Memory B cell (primary cell): ENCODE measurements around the gene SLC2A11.

Experiments
- ATAC-seq: fragments of 150-1000 bp; cut with Tn5 transposase; 2 replicates; pipeline ENCODE4 v1.10.0; 2021; ENCODE audit warnings: low read depth, mild to moderate bottlenecking, moderate library complexity
- DNase-seq, 2 donors: peaks; one replicate each; pipeline ENCODE4 v3.0.0; 2022; ENCODE audit warnings: low spot score in 2 of 2
- H3K27ac Mint-ChIP-seq: one replicate; pipeline ENCODE4 v1.8.0; 2022; ENCODE audit warnings: mild to moderate bottlenecking, moderate library complexity, mixed read lengths
- H3K27me3 Mint-ChIP-seq: one replicate; pipeline ENCODE4 v1.8.0; 2022; ENCODE audit warnings: mixed read lengths
- H3K36me3 Mint-ChIP-seq: one replicate; pipeline ENCODE4 v1.8.0; 2022; ENCODE audit warnings: mild to moderate bottlenecking, mixed read lengths
- H3K4me1 Mint-ChIP-seq: one replicate; pipeline ENCODE4 v1.8.0; 2022; ENCODE audit warnings: mixed read lengths
- H3K4me3 Mint-ChIP-seq: one replicate; pipeline ENCODE4 v1.8.0; 2022; ENCODE audit warnings: mild to moderate bottlenecking, moderate library complexity, mixed read lengths
- H3K9me3 Mint-ChIP-seq: one replicate; pipeline ENCODE4 v1.8.0; 2022; ENCODE audit warnings: mixed read lengths

The SLC2A11 gene

DNA sequence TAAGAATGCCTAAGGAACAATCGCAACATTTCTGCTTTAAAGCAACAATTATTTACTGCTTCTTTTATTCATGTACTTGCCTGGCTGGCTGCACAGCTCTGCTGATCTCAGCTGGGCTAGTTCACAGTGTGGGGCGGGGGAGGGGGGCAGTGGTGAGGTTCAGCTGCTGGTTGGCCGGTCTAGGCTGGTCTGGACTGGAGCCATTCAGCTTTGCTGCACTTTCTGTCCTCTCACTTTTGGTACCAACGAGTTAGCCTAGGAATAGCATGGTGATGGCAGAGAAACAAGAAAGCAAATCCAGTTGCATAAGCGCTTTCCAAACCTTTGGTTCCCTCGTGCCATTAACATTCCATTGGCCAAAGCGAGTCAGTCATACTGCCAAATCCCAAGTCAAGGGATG, 20.5 kb downstream of the SLC2A11 start:
- H3K27me3 Mint-ChIP-seq: no peaks in the 10 kb centered on the region
- peaks cover 37% of the 10 kb centered on the region for H3K36me3 Mint-ChIP-seq
- DNase-seq (no peak), ATAC-seq (no peak)
- peaks cover 8% of the 10 kb centered on the region for H3K4me1 Mint-ChIP-seq
- H3K4me3 Mint-ChIP-seq: no peak overlapping the region
- no peak overlapping the region for H3K27ac Mint-ChIP-seq
- no peaks in the 10 kb centered on the region for H3K9me3 Mint-ChIP-seq

DNA sequence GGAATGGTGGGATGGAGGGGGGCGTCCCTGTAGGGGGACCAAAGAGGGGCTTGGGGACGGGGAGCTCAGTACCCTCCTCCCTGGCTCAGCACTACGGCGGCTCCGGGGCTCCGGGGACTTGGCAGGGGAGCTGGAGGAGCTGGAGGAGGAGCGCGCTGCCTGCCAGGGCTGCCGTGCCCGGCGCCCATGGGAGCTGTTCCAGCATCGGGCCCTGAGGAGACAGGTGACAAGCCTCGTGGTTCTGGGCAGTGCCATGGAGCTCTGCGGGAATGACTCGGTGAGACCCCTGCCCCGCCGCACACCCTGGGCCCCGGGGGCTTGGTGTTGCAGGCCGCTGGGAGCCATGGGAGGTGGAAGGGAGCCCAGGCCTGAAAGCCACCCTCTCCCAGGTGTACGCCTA, 24.7 kb downstream of the SLC2A11 start:
- H3K4me3 Mint-ChIP-seq: no peak overlapping the region
- DNase-seq: no peak
- no peaks in the 10 kb centered on the region for H3K9me3 Mint-ChIP-seq
- no peaks in the 10 kb centered on the region for H3K27me3 Mint-ChIP-seq
- H3K36me3 Mint-ChIP-seq: peaks cover 24% of the 10 kb centered on the region
- ATAC-seq: no peak
- H3K4me1 Mint-ChIP-seq: peaks cover 6% of the 10 kb centered on the region
- no peak overlapping the region for H3K27ac Mint-ChIP-seq

DNA sequence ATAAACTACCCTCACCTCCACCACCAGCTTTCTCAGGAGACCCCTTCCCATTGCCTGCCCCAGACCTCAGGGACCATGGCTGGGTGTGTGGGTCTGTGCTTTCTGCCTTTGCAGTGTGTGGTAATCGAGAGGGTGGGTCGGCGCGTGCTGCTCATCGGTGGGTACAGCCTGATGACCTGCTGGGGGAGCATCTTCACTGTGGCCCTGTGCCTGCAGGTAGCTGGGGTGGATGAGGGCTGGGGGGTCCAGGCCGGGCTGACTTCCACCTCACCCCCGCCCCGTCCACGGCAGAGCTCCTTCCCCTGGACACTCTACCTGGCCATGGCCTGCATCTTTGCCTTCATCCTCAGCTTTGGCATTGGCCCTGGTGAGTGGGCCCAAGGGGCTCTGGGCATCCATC, 26.0 kb downstream of the SLC2A11 start:
- H3K27ac Mint-ChIP-seq: no peak overlapping the region
- H3K27me3 Mint-ChIP-seq: no peaks in the 10 kb centered on the region
- peaks cover 20% of the 10 kb centered on the region for H3K36me3 Mint-ChIP-seq
- no peaks in the 10 kb centered on the region for H3K9me3 Mint-ChIP-seq
- DNase-seq (no peak), ATAC-seq (no peak)
- no peak overlapping the region for H3K4me3 Mint-ChIP-seq
- peaks cover 6% of the 10 kb centered on the region for H3K4me1 Mint-ChIP-seq

DNA sequence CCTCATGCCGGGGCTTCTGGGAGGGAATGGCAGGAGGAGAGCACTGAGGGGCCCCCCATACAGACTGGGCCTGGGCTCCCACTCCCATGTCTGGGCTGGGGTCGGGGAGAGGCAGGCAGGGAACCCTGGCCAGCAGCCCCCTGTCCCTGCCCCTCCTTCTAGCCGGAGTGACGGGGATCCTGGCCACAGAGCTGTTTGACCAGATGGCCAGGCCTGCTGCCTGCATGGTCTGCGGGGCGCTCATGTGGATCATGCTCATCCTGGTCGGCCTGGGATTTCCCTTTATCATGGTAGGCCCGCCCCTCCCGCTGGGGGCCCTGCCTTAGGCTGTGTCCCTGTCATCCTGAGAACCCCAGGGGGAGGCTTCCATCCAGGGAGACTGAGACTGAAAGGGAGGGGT, 26.5 kb downstream of the SLC2A11 start:
- Mint-ChIP-seq H3K9me3 (no peaks in the 10 kb centered on the region), H3K4me3 (no peak overlapping the region), H3K27ac (no peak overlapping the region), H3K27me3 (no peaks in the 10 kb centered on the region), H3K4me1 (peaks cover 6% of the 10 kb centered on the region), H3K36me3 (peaks cover 19% of the 10 kb centered on the region)
- DNase-seq (no peak), ATAC-seq (no peak)

DNA sequence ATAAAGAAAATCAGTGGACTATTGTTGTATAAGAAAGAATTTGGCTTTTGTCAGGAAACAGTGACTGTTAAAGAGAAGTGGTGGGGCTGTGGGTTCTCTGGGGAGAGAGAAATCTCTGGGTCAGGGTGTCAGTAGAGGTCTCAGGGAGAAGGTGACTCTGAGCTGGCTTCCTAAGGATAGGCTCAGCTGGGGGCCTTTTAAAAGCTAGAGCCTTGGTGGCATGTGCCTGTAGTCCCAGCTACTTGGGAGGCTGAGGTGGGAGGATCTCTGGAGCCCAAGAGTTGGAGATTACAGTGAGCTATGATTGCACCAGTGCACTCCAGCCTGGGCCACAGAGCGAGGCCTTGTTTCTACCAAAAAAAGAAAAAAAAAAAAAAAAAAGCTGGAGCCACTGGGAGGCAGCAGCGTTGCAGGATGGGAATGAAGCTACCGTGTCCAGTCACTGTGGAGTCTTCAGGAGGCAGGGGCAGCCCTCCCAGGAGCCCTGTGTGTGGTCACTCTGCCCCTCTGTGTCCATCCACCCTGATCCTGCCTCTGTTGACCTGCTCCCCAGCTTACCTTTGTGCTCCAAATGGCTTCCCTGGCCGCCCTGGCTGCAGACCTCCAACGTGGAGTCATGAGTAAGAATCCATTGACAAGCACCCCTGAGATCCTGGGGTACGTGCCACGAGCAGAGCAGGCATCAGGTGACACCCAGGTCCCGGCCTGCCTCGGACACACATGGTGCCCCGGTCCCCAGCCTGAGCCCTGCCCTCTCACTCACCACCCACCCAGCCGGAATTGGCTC, 31.1 kb downstream of the SLC2A11 start:
- H3K4me1 Mint-ChIP-seq: peaks cover 10% of the 10 kb centered on the region
- H3K36me3 Mint-ChIP-seq: peaks cover 2% of the 10 kb centered on the region
- no peaks in the 10 kb centered on the region for H3K27me3 Mint-ChIP-seq
- H3K9me3 Mint-ChIP-seq: no peaks in the 10 kb centered on the region
- DNase-seq (no peak), ATAC-seq (no peak)
- no peak overlapping the region for H3K4me3 Mint-ChIP-seq
- H3K27ac Mint-ChIP-seq: no peak overlapping the region

DNA sequence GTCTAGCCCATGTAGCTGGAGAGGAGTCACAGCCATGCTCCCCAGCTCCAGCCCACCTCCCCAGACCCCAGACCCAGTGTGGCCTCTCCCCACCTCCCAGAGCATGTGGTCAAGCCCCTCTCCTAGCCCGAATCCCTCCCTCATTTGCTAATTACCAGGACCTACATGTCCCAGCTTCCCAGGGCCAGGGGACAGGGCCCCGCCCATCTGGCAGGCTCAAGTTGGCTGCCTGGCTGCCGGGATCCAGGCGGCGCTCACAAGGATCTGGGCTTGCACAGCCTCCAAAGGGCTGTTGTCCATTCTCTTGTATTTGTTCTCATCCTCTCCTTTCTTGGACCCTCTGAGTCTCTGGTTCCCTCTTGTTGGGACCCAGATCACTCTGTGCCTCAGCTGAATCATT, 31.9 kb downstream of the SLC2A11 start:
- H3K27me3 Mint-ChIP-seq: no peaks in the 10 kb centered on the region
- no peak overlapping the region for H3K4me3 Mint-ChIP-seq
- H3K9me3 Mint-ChIP-seq: no peaks in the 10 kb centered on the region
- peaks cover 3% of the 10 kb centered on the region for H3K36me3 Mint-ChIP-seq
- H3K4me1 Mint-ChIP-seq: peaks cover 14% of the 10 kb centered on the region
- DNase-seq (no peak), ATAC-seq (no peak)
- H3K27ac Mint-ChIP-seq: no peak overlapping the region

DNA sequence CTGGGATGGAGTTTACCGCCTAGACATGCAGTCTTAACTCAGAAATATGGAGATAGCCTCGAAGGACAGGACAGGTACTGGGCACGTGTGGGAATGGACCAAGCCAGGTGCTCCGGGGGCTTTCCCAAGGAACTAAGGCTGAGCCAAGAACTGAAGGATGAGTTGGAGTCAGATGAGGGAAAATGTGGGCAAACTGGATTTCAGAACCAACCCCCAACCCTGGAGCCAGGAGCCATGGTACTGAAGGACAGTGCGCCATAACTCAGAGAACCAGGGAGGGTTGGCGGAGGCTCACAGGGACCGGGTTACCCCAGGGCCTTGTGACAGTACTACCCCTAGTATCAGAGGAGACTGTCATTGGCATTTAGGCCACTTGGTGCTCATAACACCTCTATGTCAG, 34.1 kb downstream of the SLC2A11 start:
- ATAC-seq (no peak), DNase-seq (no peak)
- H3K27me3 Mint-ChIP-seq: no peaks in the 10 kb centered on the region
- no peak overlapping the region for H3K27ac Mint-ChIP-seq
- no peaks in the 10 kb centered on the region for H3K9me3 Mint-ChIP-seq
- H3K4me1 Mint-ChIP-seq: peaks cover 22% of the 10 kb centered on the region
- peaks cover 4% of the 10 kb centered on the region for H3K36me3 Mint-ChIP-seq
- H3K4me3 Mint-ChIP-seq: no peak overlapping the region

DNA sequence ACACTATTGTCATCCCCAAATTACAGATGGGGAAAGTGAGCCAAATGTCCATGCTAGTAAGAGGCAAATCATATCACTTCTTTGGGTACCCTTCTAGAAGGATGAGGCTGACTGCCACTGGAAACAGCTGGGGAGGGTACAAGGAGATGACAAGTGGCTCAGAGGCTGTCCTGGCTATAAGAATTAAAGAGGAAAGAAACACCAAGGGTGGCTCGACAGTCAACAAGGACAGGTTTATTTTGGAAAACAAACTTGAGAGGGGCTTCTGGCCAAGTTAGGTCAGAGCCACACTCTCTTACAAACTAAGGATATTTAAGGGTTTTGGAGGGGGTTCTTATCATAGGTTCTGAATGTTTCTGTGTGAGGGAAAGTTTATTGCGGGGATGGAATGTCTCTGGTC, 34.5 kb downstream of the SLC2A11 start:
- Mint-ChIP-seq H3K36me3 (peaks cover 7% of the 10 kb centered on the region), H3K27ac (peak overlapping the region; percentile 43), H3K4me3 (peak overlapping the region; percentile 53), H3K27me3 (no peaks in the 10 kb centered on the region), H3K9me3 (no peaks in the 10 kb centered on the region), H3K4me1 (peaks cover 24% of the 10 kb centered on the region)
- DNase-seq (no peak), ATAC-seq (no peak)

DNA sequence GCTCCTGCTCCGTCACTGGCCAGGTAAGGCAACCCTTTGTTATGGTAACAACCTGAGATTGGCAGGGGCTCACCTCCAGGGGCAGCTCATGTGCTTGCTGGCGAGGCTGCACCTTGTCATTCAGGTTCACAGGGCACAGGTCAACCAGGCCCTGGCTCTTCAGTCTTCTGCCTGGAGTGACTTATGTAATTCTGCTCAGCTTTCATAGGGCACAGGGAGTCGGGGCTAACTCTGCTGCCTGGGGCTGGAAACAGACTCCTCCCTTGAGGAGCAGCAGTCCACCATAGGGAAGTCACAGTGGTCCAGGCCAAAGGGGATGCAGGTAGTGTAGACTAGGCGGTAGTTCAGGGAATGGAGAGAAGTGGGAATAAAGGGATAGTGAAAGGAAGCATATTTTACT, 35.0 kb downstream of the SLC2A11 start:
- H3K9me3 Mint-ChIP-seq: no peaks in the 10 kb centered on the region
- DNase-seq (no peak), ATAC-seq (no peak)
- peaks cover 7% of the 10 kb centered on the region for H3K36me3 Mint-ChIP-seq
- peaks cover 25% of the 10 kb centered on the region for H3K4me1 Mint-ChIP-seq
- H3K4me3 Mint-ChIP-seq: peak overlapping the region; percentile 99
- no peaks in the 10 kb centered on the region for H3K27me3 Mint-ChIP-seq
- H3K27ac Mint-ChIP-seq: peak overlapping the region; percentile 43

DNA sequence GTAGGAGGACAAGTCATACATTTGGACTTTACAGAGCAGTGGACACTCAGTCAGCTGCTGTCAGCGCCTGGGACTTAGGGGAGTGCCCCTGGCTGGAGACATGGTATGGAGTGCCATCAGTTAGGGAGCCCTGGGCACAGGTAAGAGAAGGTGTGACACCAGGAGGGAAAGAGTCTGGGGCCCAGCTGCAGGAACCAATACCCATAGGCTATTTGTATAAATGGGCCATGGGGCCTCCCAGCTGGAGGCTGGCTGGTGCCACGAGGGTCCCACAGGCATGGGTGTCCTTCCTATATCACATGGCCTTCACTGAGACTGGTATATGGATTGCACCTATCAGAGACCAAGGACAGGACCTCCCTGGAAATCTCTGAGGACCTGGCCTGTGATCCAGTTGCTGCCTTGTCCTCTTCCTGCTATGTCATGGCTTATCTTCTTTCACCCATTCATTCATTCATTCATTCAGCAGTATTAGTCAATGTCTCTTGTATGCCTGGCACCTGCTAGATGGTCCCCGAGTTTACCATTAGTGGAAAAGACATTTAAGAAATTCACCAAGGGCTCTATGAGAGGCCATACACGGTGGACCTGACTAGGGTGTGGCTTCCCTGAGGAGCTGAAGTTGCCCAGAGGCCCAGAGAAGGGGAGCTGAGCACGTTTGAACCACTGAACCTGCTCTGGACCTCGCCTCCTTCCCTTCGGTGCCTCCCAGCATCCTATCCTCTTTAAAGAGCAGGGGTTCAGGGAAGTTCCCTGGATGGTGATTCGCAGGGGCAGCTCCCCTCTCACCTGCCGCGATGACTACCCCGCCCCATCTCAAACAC, 35.7 kb downstream of the SLC2A11 start:
- Mint-ChIP-seq H3K9me3 (no peaks in the 10 kb centered on the region), H3K4me3 (peak overlapping the region; percentile 99), H3K27ac (peak overlapping the region; percentile 96), H3K4me1 (peaks cover 28% of the 10 kb centered on the region), H3K27me3 (no peaks in the 10 kb centered on the region), H3K36me3 (peaks cover 7% of the 10 kb centered on the region)
- DNase-seq (no peak), ATAC-seq (no peak)

DNA sequence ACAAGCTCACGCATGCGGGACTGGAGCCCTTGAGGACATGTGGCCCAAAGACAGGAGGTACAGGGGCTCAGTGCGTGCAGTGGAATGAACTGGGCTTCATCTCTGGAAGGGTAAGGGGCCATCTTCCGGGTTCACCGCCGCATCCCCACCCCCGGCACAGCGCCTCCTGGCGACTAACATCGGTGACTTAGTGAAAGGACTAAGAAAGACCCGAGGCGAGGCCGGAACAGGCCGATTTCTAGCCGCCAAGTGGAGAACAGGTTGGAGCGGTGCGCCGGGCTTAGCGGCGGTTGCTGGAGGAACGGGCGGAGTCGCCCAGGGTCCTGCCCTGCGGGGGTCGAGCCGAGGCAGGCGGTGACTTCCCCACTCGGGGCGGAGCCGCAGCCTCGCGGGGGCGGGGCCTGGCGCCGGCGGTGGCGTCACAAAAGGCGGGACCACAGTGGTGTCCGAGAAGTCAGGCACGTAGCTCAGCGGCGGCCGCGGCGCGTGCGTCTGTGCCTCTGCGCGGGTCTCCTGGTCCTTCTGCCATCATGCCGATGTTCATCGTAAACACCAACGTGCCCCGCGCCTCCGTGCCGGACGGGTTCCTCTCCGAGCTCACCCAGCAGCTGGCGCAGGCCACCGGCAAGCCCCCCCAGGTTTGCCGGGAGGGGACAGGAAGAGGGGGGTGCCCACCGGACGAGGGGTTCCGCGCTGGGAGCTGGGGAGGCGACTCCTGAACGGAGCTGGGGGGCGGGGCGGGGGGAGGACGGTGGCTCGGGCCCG, 36.5 kb downstream of the SLC2A11 start, which contains the start of gene MIF:
TSS of gene MIF (plus strand) at position 439 of the 765 bp plus-strand sequence. CDS start at position 531, 92 bp downstream.
- Mint-ChIP-seq H3K27me3 (no peaks in the 10 kb centered on the region), H3K9me3 (no peaks in the 10 kb centered on the region), H3K4me1 (peaks cover 28% of the 10 kb centered on the region), H3K4me3 (peak within 1 kb of the TSS; percentile 99), H3K36me3 (peaks cover 10% of the 10 kb centered on the region), H3K27ac (peak within 1 kb of the TSS; percentile 96)
- ATAC-seq: peak; percentile 80
- peak; percentile 98 to 99 for DNase-seq

DNA sequence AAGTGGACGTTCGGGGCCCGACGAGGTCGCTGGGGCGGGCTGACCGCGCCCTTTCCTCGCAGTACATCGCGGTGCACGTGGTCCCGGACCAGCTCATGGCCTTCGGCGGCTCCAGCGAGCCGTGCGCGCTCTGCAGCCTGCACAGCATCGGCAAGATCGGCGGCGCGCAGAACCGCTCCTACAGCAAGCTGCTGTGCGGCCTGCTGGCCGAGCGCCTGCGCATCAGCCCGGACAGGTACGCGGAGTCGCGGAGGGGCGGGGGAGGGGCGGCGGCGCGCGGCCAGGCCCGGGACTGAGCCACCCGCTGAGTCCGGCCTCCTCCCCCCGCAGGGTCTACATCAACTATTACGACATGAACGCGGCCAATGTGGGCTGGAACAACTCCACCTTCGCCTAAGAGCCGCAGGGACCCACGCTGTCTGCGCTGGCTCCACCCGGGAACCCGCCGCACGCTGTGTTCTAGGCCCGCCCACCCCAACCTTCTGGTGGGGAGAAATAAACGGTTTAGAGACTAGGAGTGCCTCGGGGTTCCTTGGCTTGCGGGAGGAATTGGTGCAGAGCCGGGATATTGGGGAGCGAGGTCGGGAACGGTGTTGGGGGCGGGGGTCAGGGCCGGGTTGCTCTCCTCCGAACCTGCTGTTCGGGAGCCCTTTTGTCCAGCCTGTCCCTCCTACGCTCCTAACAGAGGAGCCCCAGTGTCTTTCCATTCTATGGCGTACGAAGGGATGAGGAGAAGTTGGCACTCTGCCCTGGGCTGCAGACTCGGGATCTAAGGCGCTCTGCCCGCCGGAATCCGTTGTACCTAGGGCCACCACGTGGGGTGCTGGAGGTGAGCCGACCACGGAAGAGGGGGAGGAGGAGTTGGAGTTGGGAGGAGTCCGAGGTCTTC, 37.3 kb downstream of the SLC2A11 start:
- H3K4me3 Mint-ChIP-seq: peak overlapping the region; percentile 99
- H3K4me1 Mint-ChIP-seq: peaks cover 31% of the 10 kb centered on the region
- peaks cover 3% of the 10 kb centered on the region for H3K9me3 Mint-ChIP-seq
- H3K27ac Mint-ChIP-seq: peak overlapping the region; percentile 96
- peaks cover 16% of the 10 kb centered on the region for H3K36me3 Mint-ChIP-seq
- DNase-seq (peak; percentile 52 to 63), ATAC-seq (peak; percentile 49)
- H3K27me3 Mint-ChIP-seq: no peaks in the 10 kb centered on the region

DNA sequence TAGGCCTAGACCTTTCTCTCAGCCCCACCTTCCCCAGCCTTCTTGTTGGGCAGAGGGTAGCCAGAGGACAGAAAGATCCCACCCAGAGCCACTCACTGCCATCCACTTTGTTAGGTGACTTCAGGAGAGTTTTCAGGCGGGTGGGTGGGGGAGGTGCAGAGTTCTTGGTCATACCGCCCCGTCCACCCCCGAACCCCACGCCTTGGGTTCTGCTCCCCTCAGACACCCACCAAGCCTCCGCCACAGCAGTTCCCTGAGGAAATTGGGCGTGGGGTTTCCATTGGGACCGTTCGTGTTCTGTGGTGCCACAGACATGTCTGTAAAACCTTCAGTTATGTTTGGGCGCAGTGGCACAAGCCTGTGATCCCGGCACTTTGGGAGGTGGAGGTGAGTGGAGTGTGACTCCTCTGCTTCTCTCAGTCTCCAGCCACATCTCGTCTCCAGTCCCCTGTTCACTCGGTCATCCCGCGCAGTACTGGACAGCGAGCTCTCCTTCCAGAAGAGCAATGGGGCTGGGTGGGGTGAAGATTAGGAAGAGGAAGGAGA, 38.0 kb downstream of the SLC2A11 start:
- peak overlapping the region; percentile 96 for H3K27ac Mint-ChIP-seq
- H3K36me3 Mint-ChIP-seq: peaks cover 18% of the 10 kb centered on the region
- H3K9me3 Mint-ChIP-seq: peaks cover 5% of the 10 kb centered on the region
- peaks cover 31% of the 10 kb centered on the region for H3K4me1 Mint-ChIP-seq
- ATAC-seq (no peak), DNase-seq (no peak)
- H3K4me3 Mint-ChIP-seq: peak overlapping the region; percentile 99
- no peaks in the 10 kb centered on the region for H3K27me3 Mint-ChIP-seq
